NOMO-1 (cell line): Measurements from ENCODE around the gene ARHGEF5.
"Not testable (repeated sequence)": the region's sequence is repeated elsewhere in the genome, so short reads cannot be mapped to it uniquely, and the experiment has no call there.

Experiments used
- DNase-seq, 2 experiments: peaks; one replicate each; lab custom pipeline; 2025; ENCODE audit not compliant: unreplicated experiment in 2 of 2; lab: John Stamatoyannopoulos, UW

The ARHGEF5 gene

GRCh38 chr7:144418931-144419330 lies 63.7 kb downstream of the ARHGEF5 start:
- DNase-seq, result not testable (repeated sequence)

- not testable (repeated sequence) for DNase-seq
These were observed 72.3 kb downstream of the ARHGEF5 start for GRCh38 chr7:144427539-144427938.

- DNase-seq, result no peak
These were observed 73.2 kb downstream of the ARHGEF5 start for GRCh38 chr7:144428431-144428830.
